T-cell (primary cell): ENCODE results near the gene ACSL1. TPM values are rescaled to one million over a fixed set of nuclear protein-coding genes. Genes with fewer than 3 reads are reported as not detected.

ENCODE experiments used
- ATAC-seq, 4 experiments: fragments of 200-7000 bp in 3 of 4; fragments of 150-1000 bp in 1 of 4; cut with Tn5 transposase; replicated peaks in 1 of 4; 1 replicate in 3 of 4; 2 replicates in 1 of 4; pipeline ENCODE4 v1.10.0; 2021; ENCODE audit warnings: moderate library complexity in 3 of 4, mild to moderate bottlenecking in 2 of 4, moderate number of reproducible peaks in 1 of 4
- CTCF ChIA-PET, 2 donors: fragments of 300-600 bp; sonication (Branson Sonifier 250); formaldehyde crosslinking; loops; one replicate each; lab custom pipeline; 2022; ENCODE audit warnings: antibody characterized with exemption in 2 of 2; lab: Charles Lee
- POLR2A ChIA-PET, 2 donors: fragments of 300-600 bp; sonication (Branson Sonifier 250); formaldehyde crosslinking; loops; one replicate each; lab custom pipeline; 2022; ENCODE audit warnings: antibody characterized with exemption in 2 of 2; lab: Charles Lee
- DNase-seq, 35 experiments: peaks; one replicate each; pipeline versions ENCODE4 v3.0.0 to v3.0.0-alpha.2; 2013 to 2023
- H3K27ac ChIP-seq: one replicate; pipeline ENCODE4 v1.5.1; 2013; ENCODE audit warnings: low read length
- H3K27me3 ChIP-seq, 2 experiments: replicated peaks in 1 of 2; 1 replicate in 1 of 2; 2 replicates in 1 of 2; pipeline versions ENCODE4 v1.6.1 to v1.7.0; 2013; ENCODE audit warnings: low read length in 1 of 2, mixed read lengths in 1 of 2; ENCODE audit not compliant: control insufficient read depth in 2 of 2, insufficient read depth in 2 of 2; ENCODE audit errors: extremely low read depth in 1 of 2
- H3K36me3 ChIP-seq, 2 donors: 1 replicate in 1 of 2; 2 replicates in 1 of 2; pipeline versions ENCODE4 v1.6.1 to v1.7.0; 2013; ENCODE audit warnings: low read length in 1 of 2; ENCODE audit not compliant: control insufficient read depth in 2 of 2, insufficient read depth in 1 of 2; ENCODE audit errors: extremely low read depth in 1 of 2
- H3K4me1 ChIP-seq, 2 experiments: 1 replicate in 1 of 2; 2 replicates in 1 of 2; pipeline versions ENCODE4 v1.6.1 to v1.7.0; 2013; ENCODE audit warnings: low read length in 2 of 2, mixed read lengths in 1 of 2; ENCODE audit not compliant: insufficient read depth in 2 of 2, control insufficient read depth in 1 of 2; ENCODE audit errors: extremely low read depth in 1 of 2
- H3K4me3 ChIP-seq, 2 donors: 1 replicate in 1 of 2; 2 replicates in 1 of 2; pipeline versions ENCODE4 v1.5.1 to v1.7.0; 2013; ENCODE audit warnings: mild to moderate bottlenecking in 2 of 2, low read length in 1 of 2, moderate library complexity in 1 of 2; ENCODE audit not compliant: control insufficient read depth in 1 of 2; ENCODE audit errors: extremely low read depth in 1 of 2
- H3K9me3 ChIP-seq: 2 replicates; pipeline ENCODE4 v1.7.0; 2013
- H3K27ac Mint-ChIP-seq, 2 donors: one replicate each; pipeline ENCODE4 v1.8.0; 2020 to 2021; ENCODE audit warnings: mild to moderate bottlenecking in 2 of 2, mixed read lengths in 2 of 2
- H3K27me3 Mint-ChIP-seq, 2 donors: one replicate each; pipeline ENCODE4 v1.8.0; 2021 to 2022; ENCODE audit warnings: mixed read lengths in 2 of 2
- H3K36me3 Mint-ChIP-seq: one replicate; pipeline ENCODE4 v1.8.0; 2021; ENCODE audit warnings: mixed read lengths
- H3K4me1 Mint-ChIP-seq, 3 donors: one replicate each; pipeline ENCODE4 v1.8.0; 2020 to 2022; ENCODE audit warnings: mixed read lengths in 3 of 3, mild to moderate bottlenecking in 1 of 3
- H3K4me3 Mint-ChIP-seq, 3 donors: one replicate each; pipeline ENCODE4 v1.8.0; 2020 to 2022; ENCODE audit warnings: mild to moderate bottlenecking in 3 of 3, mixed read lengths in 3 of 3, moderate library complexity in 3 of 3
- H3K9me3 Mint-ChIP-seq, 3 donors: one replicate each; pipeline ENCODE4 v1.8.0; 2020 to 2022; ENCODE audit warnings: mixed read lengths in 3 of 3
- WGBS: methylation state at CpG from one replicate; pipeline ENCODE4 v1.1.5; 2013; ENCODE audit warnings: missing lambda C conversion rate; ENCODE audit not compliant: insufficient coverage; 5-methylcytosine and 5-hydroxymethylcytosine counted together
- total RNA-seq, 35 experiments: library from RNA in 6 of 35; stranded (reverse) in 6 of 35; fragments of 120-200 nt in 1 of 35; gene quantifications; one replicate each; pipeline versions ENCODE4 v1.2.1 to v1.2.4 and lab custom pipeline; 2013 to 2026

The ACSL1 gene
- total RNA-seq, 5 donors from 2014 or later (not counting 1 experiment from before 2014, with no cell fraction given) = 8.6 to 13.7 (median 11.3) TPM

GRCh38 chr4:184824081-184824775 lies 1.5 kb downstream of the ACSL1 start:
- Histone ChIP-seq H3K27me3 (no peaks in the 10 kb centered on the region), H3K4me3 (peak overlapping the region; percentile 10 to 55), H3K9me3 (no peaks in the 10 kb centered on the region), H3K4me1 (peaks cover 18 to 23% of the 10 kb centered on the region in 2 experiments), H3K27ac (no peak overlapping the region), H3K36me3 (no peaks in the 10 kb centered on the region)
- ATAC-seq = no peak
- Mint-ChIP-seq H3K36me3 (no peaks in the 10 kb centered on the region), H3K4me1 (peaks cover 32 to 40% (median 37%) of the 10 kb centered on the region in 3 donors), H3K27ac (peak overlapping the region; percentile 79 to 80), H3K27me3 (no peaks in the 10 kb centered on the region), H3K9me3 (no peaks in the 10 kb centered on the region), H3K4me3 (peak overlapping the region; percentile 85 to 88 (median 86))
- peak in 1 of 35 experiments; percentile 45 for DNase-seq
- ChIA-PET POLR2A (no interaction called here), CTCF (interaction anchor here (0.6 to 0.7 kb wide), 2 partner anchors 91 to 801 kb away, joined by 3 to 4 read pairs; no protein-coding TSS in a partner anchor)
- no CpG with 5 or more reads among the region's 13 CpGs for WGBS

DNA sequence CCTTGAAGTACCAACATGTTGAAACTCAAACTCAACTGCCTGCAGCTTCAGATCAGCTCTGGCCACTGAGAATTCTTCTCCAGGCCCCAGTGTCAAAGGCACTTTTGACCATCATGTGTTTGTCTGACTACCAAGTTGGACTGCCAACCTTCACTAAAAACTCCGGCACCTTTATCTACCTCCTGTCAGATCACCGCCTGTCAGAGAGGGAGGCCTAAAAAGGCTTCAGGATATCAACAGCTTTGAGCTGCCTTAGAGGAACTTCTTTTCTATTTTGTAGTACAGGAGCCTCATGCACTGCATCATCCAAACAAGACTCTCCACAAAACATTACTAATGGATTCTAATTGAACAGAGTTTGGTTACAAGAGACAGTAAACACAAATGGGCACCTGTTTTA lies 2.8 kb downstream of the ACSL1 start:
- H3K4me3 Mint-ChIP-seq = peak overlapping the region in 1 of 3 donors; percentile 85
- H3K4me1 Mint-ChIP-seq = peaks cover 40 to 49% (median 45%) of the 10 kb centered on the region in 3 donors
- no peak overlapping the region for H3K27ac ChIP-seq

DNA sequence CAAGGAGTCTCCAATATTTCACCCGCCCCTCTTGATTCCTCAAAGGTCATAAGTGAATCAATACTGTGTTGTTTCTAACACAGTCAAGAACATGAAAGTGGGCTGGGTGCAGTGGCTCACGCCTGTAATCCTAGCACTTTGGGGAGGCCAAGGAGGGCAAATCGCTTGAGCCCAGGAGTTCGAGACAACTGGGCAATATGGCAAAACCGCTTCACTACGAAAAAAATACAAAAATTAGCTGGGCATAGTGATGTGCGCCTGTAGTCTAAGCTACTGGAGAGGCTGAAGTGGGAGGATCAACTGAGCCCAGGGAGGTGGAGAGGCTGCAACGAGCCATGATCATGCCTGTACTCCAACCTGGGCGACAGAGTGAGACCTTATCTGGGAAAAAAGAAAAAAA lies 3.4 kb downstream of the ACSL1 start:
- WGBS = 96% methylated on average over 6 of the region's 9 CpGs
- H3K4me3 Mint-ChIP-seq = no peak overlapping the region
- POLR2A ChIA-PET = interaction anchor here in 1 of 2 donors (0.7 kb wide), 1 partner anchor 212 kb away, joined by 3 read pairs; no protein-coding TSS in a partner anchor
- no peak for ATAC-seq
- H3K9me3 Mint-ChIP-seq = no peaks in the 10 kb centered on the region
- Histone ChIP-seq H3K27ac (no peak overlapping the region), H3K9me3 (no peaks in the 10 kb centered on the region), H3K4me1 (peaks cover 21 to 35% of the 10 kb centered on the region in 2 experiments), H3K4me3 (no peak overlapping the region), H3K27me3 (no peaks in the 10 kb centered on the region), H3K36me3 (no peaks in the 10 kb centered on the region)
- H3K36me3 Mint-ChIP-seq = no peaks in the 10 kb centered on the region
- H3K27ac Mint-ChIP-seq = no peak overlapping the region
- no peak for DNase-seq
- no peaks in the 10 kb centered on the region for H3K27me3 Mint-ChIP-seq
- CTCF ChIA-PET = interaction anchor here (1.2 to 1.4 kb wide), 2 partner anchors 76 to 77 kb away, joined by 3 to 5 read pairs; no protein-coding TSS in a partner anchor
- peaks cover 43 to 52% (median 45%) of the 10 kb centered on the region in 3 donors for H3K4me1 Mint-ChIP-seq

More for the DNA sequence above, 2.8 kb downstream of the ACSL1 start:
- H3K9me3 ChIP-seq = no peaks in the 10 kb centered on the region
- ChIA-PET CTCF (interaction anchor here in 1 of 2 donors (1.2 kb wide), 1 partner anchor 77 kb away, joined by 5 read pairs; no protein-coding TSS in a partner anchor), POLR2A (interaction anchor here in 1 of 2 donors (0.7 kb wide), 1 partner anchor 211 kb away, joined by 3 read pairs; no protein-coding TSS in a partner anchor)
- no peaks in the 10 kb centered on the region for H3K36me3 ChIP-seq
- DNase-seq (no peak), ATAC-seq (no peak)
- Mint-ChIP-seq H3K9me3 (no peaks in the 10 kb centered on the region), H3K27me3 (no peaks in the 10 kb centered on the region), H3K27ac (no peak overlapping the region), H3K36me3 (no peaks in the 10 kb centered on the region)
- WGBS = 100% methylated on average over 1 of the region's 2 CpGs
- no peak overlapping the region for H3K4me3 ChIP-seq
- no peaks in the 10 kb centered on the region for H3K27me3 ChIP-seq
- H3K4me1 ChIP-seq = peaks cover 21 to 29% of the 10 kb centered on the region in 2 experiments

GRCh38 chr4:184821242-184821641 lies 4.5 kb downstream of the ACSL1 start:
- Histone ChIP-seq H3K4me1 (peaks cover 17 to 28% of the 10 kb centered on the region in 2 experiments), H3K36me3 (no peaks in the 10 kb centered on the region), H3K27me3 (no peaks in the 10 kb centered on the region), H3K9me3 (no peaks in the 10 kb centered on the region), H3K27ac (no peak overlapping the region), H3K4me3 (no peak overlapping the region)
- DNase-seq (no peak), ATAC-seq (no peak)
- 83% methylated on average over 1 of the region's 2 CpGs for WGBS
- Mint-ChIP-seq H3K36me3 (no peaks in the 10 kb centered on the region), H3K4me3 (no peak overlapping the region), H3K27me3 (no peaks in the 10 kb centered on the region), H3K27ac (no peak overlapping the region), H3K4me1 (peaks cover 43 to 45% (median 44%) of the 10 kb centered on the region in 3 donors), H3K9me3 (no peaks in the 10 kb centered on the region)
- CTCF ChIA-PET = interaction anchor here in 1 of 2 donors (1.4 kb wide), 1 partner anchor 74 kb away, joined by 3 read pairs; no protein-coding TSS in a partner anchor
- POLR2A ChIA-PET = interaction anchor here in 1 of 2 donors (0.6 kb wide), 1 partner anchor 119 kb away, joined by 9 read pairs; no protein-coding TSS in a partner anchor

DNA sequence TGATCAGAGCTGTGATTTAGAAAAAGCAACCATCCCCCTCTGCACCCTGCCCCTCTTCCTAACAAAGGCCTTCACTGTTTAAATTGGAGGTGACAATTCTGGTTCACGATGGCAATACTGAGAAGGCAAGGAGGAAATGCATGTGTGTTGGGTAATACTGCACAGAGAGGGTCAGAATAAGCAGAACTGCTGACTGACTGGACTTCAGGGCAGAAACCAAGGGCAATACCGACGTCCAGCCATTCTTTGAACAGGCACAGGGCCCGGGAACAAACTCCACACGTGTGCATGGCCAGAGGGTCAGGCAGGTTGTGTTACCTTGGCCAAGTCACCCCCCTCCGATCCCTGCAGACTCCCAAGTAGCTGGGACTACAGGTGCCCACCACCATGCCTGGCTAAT lies 6.0 kb downstream of the ACSL1 start:
- Histone ChIP-seq H3K27me3 (no peaks in the 10 kb centered on the region), H3K27ac (no peak overlapping the region), H3K4me3 (no peak overlapping the region), H3K4me1 (peaks cover 15 to 34% of the 10 kb centered on the region in 2 experiments), H3K36me3 (no peaks in the 10 kb centered on the region), H3K9me3 (no peaks in the 10 kb centered on the region)
- 85% methylated on average over 5 of the region's 6 CpGs for WGBS
- CTCF ChIA-PET = interaction anchor here (0.7 to 2.1 kb wide), 2 partner anchors 74 to 562 kb away, joined by 3 to 7 read pairs; no protein-coding TSS in a partner anchor
- H3K4me1 Mint-ChIP-seq = peaks cover 49 to 55% (median 53%) of the 10 kb centered on the region in 3 donors
- no peaks in the 10 kb centered on the region for H3K27me3 Mint-ChIP-seq
- no peaks in the 10 kb centered on the region for H3K36me3 Mint-ChIP-seq
- no peaks in the 10 kb centered on the region for H3K9me3 Mint-ChIP-seq
- DNase-seq (no peak), ATAC-seq (no peak)
- H3K27ac Mint-ChIP-seq = no peak overlapping the region
- POLR2A ChIA-PET = interaction anchor here in 1 of 2 donors (0.7 kb wide), 1 partner anchor 27 kb away, joined by 3 read pairs; no protein-coding TSS in a partner anchor
- no peak overlapping the region for H3K4me3 Mint-ChIP-seq

DNA sequence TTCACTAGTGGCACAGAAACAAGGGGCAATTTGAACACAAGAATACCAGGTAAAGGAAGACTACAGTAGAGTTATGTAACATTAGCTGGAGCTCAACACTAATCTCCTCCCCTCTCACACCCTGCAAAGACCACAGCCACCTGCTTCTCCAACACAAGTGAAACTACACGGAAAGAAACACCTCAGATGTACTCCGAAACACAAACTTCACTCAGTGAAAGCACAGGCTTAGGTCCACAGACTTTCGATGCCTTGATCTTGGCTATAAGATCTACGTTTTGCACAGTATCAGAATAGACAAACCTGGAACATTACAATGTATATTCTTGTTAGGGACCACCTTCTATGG lies 7.6 kb downstream of the ACSL1 start:
- H3K27ac Mint-ChIP-seq = peak overlapping the region in 1 of 2 donors; percentile 35
- H3K4me3 ChIP-seq = no peak overlapping the region
- H3K4me1 Mint-ChIP-seq = peaks cover 36 to 42% (median 40%) of the 10 kb centered on the region in 3 donors

More for the DNA sequence above, 7.6 kb downstream of the ACSL1 start:
- ATAC-seq = peak in 2 of 4 experiments; percentile 34 to 63
- no peak overlapping the region for H3K27ac ChIP-seq
- ChIA-PET CTCF (interaction anchor here in 1 of 2 donors (0.5 kb wide), 1 partner anchor 339 kb away, joined by 5 read pairs; no protein-coding TSS in a partner anchor), POLR2A (no interaction called here)
- 46% methylated on average over 4 of the region's 4 CpGs for WGBS
- Mint-ChIP-seq H3K36me3 (no peaks in the 10 kb centered on the region), H3K4me3 (no peak overlapping the region), H3K27me3 (no peaks in the 10 kb centered on the region), H3K9me3 (no peaks in the 10 kb centered on the region)
- no peaks in the 10 kb centered on the region for H3K27me3 ChIP-seq
- DNase-seq = no peak
- H3K4me1 ChIP-seq = peaks cover 6 to 26% of the 10 kb centered on the region in 2 experiments
- H3K9me3 ChIP-seq = no peaks in the 10 kb centered on the region
- H3K36me3 ChIP-seq = no peaks in the 10 kb centered on the region
